ENCODE measurements around the gene HOATZ. TPM values are rescaled to one million over a fixed set of nuclear protein-coding genes. Genes with fewer than 3 reads are reported as not detected.

HOATZ gene
- total RNA-seq, 1 donor from 2014 or later, result not detected

- peaks cover 4% of the 10 kb centered on the region for H3K27me3 Mint-ChIP-seq
- ChIA-PET POLR2A (no interaction called here), CTCF (interaction anchor here (0.7 to 4.5 kb wide), 7 partner anchors 193 to 276 kb away, joined by 3 to 35 read pairs (median 4); no protein-coding TSS in a partner anchor)
- no peak overlapping the region for H3K27ac Mint-ChIP-seq
- no peaks in the 10 kb centered on the region for H3K36me3 Mint-ChIP-seq (ENCODE audit: low read depth)
- H3K4me3 Mint-ChIP-seq, result no peak overlapping the region
- ATAC-seq (ENCODE audit: low read depth) (no peak), DNase-seq (no peak)
- H3K4me1 Mint-ChIP-seq, result no peaks in the 10 kb centered on the region
- no peak for TF ChIP-seq CTCF (IDR thresholded peaks at IDR 0.05)
- H3K9me3 Mint-ChIP-seq, result no peaks in the 10 kb centered on the region
- intact Hi-C loops (cut with micrococcal nuclease), result no loop called here
Observed at GRCh38 chr11:111566324-111566723, 51.7 kb downstream of the HOATZ start.

GRCh38 chr11:111569476-111569875 is 54.9 kb downstream of the HOATZ start:
- Mint-ChIP-seq H3K27me3 (peaks cover 7% of the 10 kb centered on the region), H3K9me3 (no peaks in the 10 kb centered on the region), H3K4me1 (no peaks in the 10 kb centered on the region), H3K4me3 (no peak overlapping the region), H3K36me3 (ENCODE audit: low read depth) (no peaks in the 10 kb centered on the region), H3K27ac (no peak overlapping the region)
- DNase-seq (no peak), ATAC-seq (ENCODE audit: low read depth) (no peak)
- ChIA-PET POLR2A (no interaction called here), CTCF (no interaction called here)
- no peak for TF ChIP-seq CTCF (IDR thresholded peaks at IDR 0.05)
- intact Hi-C loops (cut with micrococcal nuclease), result no loop called here

GRCh38 chr11:111570796-111571195 is 56.2 kb downstream of the HOATZ start:
- ChIA-PET CTCF (no interaction called here), POLR2A (no interaction called here)
- TF ChIP-seq CTCF (IDR thresholded peaks at IDR 0.05), result no peak
- H3K27me3 Mint-ChIP-seq, result peaks cover 7% of the 10 kb centered on the region
- no peaks in the 10 kb centered on the region for H3K9me3 Mint-ChIP-seq
- no peak overlapping the region for H3K27ac Mint-ChIP-seq
- H3K36me3 Mint-ChIP-seq (ENCODE audit: low read depth), result no peaks in the 10 kb centered on the region
- no peak for ATAC-seq (ENCODE audit: low read depth)
- no peak overlapping the region for H3K4me3 Mint-ChIP-seq
- no peak for DNase-seq
- intact Hi-C loops (cut with micrococcal nuclease), result no loop called here
- H3K4me1 Mint-ChIP-seq, result peaks cover 2% of the 10 kb centered on the region

- ATAC-seq (ENCODE audit: low read depth) (no peak), DNase-seq (no peak)
- ChIA-PET POLR2A (no interaction called here), CTCF (no interaction called here)
- Mint-ChIP-seq H3K4me1 (peaks cover 2% of the 10 kb centered on the region), H3K36me3 (ENCODE audit: low read depth) (no peaks in the 10 kb centered on the region), H3K27ac (no peak overlapping the region), H3K27me3 (peaks cover 7% of the 10 kb centered on the region), H3K9me3 (no peaks in the 10 kb centered on the region), H3K4me3 (no peak overlapping the region)
- intact Hi-C loops (cut with micrococcal nuclease), result no loop called here
- no peak for TF ChIP-seq CTCF (IDR thresholded peaks at IDR 0.05)
Observed at GRCh38 chr11:111571829-111572501, 57.4 kb downstream of the HOATZ start.

GRCh38 chr11:111572581-111572980 is 58.0 kb downstream of the HOATZ start:
- CTCF ChIA-PET, result no interaction called here
- Mint-ChIP-seq H3K36me3 (ENCODE audit: low read depth) (no peaks in the 10 kb centered on the region), H3K27me3 (peaks cover 7% of the 10 kb centered on the region), H3K4me1 (peaks cover 2% of the 10 kb centered on the region), H3K4me3 (no peak overlapping the region), H3K9me3 (no peaks in the 10 kb centered on the region), H3K27ac (no peak overlapping the region)
- no peak for TF ChIP-seq CTCF (IDR thresholded peaks at IDR 0.05)
- DNase-seq, result no peak
- ATAC-seq (ENCODE audit: low read depth), result no peak
- intact Hi-C loops (cut with micrococcal nuclease), result no loop called here
- POLR2A ChIA-PET, result no interaction called here
